Measurements from ENCODE around the gene KLRG1. TPM values are rescaled to one million over a fixed set of nuclear protein-coding genes. Genes with fewer than 3 reads are reported as not detected.

KLRG1 gene
- total and polyA plus RNA-seq, 2 experiments from 2014 or later: 8.5 to 13.1 TPM

DNA sequence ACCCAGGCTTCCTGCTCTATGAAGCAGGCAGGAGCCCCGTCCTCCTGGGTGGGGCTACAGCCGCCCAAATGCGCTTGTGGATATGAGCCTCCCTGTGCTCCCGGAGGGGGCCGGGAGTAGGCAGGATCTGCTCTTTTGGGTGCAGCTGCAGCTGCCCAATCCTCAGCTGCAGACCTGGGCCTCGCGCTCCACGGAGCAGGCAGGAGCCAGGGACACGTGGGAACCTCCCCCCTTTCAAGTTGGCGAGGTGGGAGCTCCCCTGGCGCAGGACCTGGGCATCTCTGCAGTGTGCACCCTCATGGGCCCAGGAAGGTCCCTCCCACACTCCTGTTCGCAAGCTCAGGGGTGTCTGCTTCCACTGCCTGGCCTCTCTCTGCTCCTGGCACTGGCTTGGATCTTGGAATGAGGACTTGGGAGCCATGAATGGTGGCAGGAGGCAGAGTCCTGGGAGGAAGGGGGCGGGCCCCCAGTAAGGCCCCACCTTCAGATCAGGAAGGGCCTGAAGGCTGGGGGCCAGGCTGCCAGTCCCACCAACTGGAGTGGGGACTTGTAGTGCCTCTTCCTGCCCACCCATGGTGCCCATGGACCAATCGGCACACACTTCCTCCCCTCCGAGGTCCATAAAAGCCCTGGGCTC lies 61.3 kb downstream of the KLRG1 start:
- Histone ChIP-seq H3K4me3 (no peak overlapping the region), H3K27me3 (no peaks in the 10 kb centered on the region), H3K4me1 (ENCODE audit: low read depth) (no peaks in the 10 kb centered on the region), H3K36me3 (no peaks in the 10 kb centered on the region), H3K27ac (no peak overlapping the region), H3K9me3 (ENCODE audit: low read depth) (no peaks in the 10 kb centered on the region)
- no peak for DNase-seq (ENCODE audit: low read depth in 1 of 2, low spot score in 1 of 2)
- TF ChIP-seq, protein P1, sequence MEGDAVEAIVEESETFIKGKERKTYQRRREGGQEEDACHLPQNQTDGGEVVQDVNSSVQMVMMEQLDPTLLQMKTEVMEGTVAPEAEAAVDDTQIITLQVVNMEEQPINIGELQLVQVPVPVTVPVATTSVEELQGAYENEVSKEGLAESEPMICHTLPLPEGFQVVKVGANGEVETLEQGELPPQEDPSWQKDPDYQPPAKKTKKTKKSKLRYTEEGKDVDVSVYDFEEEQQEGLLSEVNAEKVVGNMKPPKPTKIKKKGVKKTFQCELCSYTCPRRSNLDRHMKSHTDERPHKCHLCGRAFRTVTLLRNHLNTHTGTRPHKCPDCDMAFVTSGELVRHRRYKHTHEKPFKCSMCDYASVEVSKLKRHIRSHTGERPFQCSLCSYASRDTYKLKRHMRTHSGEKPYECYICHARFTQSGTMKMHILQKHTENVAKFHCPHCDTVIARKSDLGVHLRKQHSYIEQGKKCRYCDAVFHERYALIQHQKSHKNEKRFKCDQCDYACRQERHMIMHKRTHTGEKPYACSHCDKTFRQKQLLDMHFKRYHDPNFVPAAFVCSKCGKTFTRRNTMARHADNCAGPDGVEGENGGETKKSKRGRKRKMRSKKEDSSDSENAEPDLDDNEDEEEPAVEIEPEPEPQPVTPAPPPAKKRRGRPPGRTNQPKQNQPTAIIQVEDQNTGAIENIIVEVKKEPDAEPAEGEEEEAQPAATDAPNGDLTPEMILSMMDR (IDR thresholded peaks at IDR 0.05; ENCODE audit: low read depth, low read length): no peak

DNA sequence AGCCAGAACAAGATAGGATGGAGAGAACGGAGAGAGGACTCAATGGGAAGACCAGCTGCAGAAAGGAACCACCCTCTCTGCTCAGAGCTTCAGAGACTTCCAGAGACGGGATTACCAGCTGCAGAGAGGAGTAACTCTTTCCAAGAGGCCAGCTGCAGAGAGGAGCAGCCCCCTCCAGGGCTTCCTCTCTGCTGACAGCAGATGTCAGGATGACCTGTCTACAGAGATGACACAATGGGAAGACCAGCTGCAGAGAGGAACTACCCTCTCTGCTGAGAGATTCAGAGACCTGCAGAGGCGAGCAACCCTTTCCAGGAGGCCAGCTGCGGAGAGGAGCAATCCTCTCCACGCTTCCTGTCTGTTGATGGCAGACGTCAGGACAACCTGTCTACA lies 61.8 kb downstream of the KLRG1 start:
- no peak overlapping the region for H3K4me3 ChIP-seq
- TF ChIP-seq, protein P1 (IDR thresholded peaks at IDR 0.05; ENCODE audit: low read depth, low read length): no peak
- H3K27me3 ChIP-seq: no peaks in the 10 kb centered on the region
- H3K4me1 ChIP-seq (ENCODE audit: low read depth): no peaks in the 10 kb centered on the region
- no peak for DNase-seq (ENCODE audit: low read depth in 1 of 2, low spot score in 1 of 2)
- H3K9me3 ChIP-seq (ENCODE audit: low read depth): no peaks in the 10 kb centered on the region
- H3K36me3 ChIP-seq: no peaks in the 10 kb centered on the region
- no peak overlapping the region for H3K27ac ChIP-seq

DNA sequence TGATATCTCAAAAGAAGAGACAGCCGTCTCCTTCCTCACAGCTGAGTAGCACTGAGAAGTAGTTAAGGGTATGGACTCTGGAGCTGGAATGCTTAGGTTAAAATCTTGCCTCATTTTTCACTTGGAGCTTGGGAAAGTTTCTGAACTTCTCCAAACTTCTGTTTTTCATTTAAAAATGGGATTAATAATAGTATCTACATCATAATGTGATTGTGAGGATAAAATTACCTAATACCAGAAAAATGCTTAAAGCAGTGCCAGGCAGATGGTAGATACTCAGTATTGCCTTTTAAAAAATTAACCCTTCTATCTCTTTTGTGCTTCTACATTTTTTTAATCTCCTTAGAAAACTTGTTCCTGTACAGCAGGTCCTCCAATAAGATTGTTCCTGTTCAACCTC lies 63.3 kb downstream of the KLRG1 start:
- TF ChIP-seq, protein P1 (IDR thresholded peaks at IDR 0.05; ENCODE audit: low read depth, low read length): no peak
- Histone ChIP-seq H3K9me3 (ENCODE audit: low read depth) (no peaks in the 10 kb centered on the region), H3K27me3 (no peaks in the 10 kb centered on the region), H3K36me3 (no peaks in the 10 kb centered on the region), H3K4me3 (no peak overlapping the region), H3K27ac (no peak overlapping the region), H3K4me1 (ENCODE audit: low read depth) (no peaks in the 10 kb centered on the region)
- DNase-seq (ENCODE audit: low read depth in 1 of 2, low spot score in 1 of 2): no peak

Other genes starting within 250 kb of the KLRG1 start
- gene A2ML1, start 166.9 kb upstream of the KLRG1 start, total RNA-seq: 0.04 TPM in 1 of 2 replicates, not detected in the other
- gene A2ML1, start 166.9 kb upstream of the KLRG1 start, polyA plus RNA-seq: not detected in 2 replicates
- 44.3 and 51.7 TPM in 2 replicates for gene PHC1, start 75.0 kb upstream of the KLRG1 start, total RNA-seq
- 37.5 and 47.0 TPM in 2 replicates for gene PHC1, start 75.0 kb upstream of the KLRG1 start, polyA plus RNA-seq
- gene M6PR, start 39.9 kb upstream of the KLRG1 start, total RNA-seq: 69.4 and 108 TPM in 2 replicates
- 91.2 and 120 TPM in 2 replicates for gene M6PR, start 39.9 kb upstream of the KLRG1 start, polyA plus RNA-seq
- gene A2M, start 126.4 kb downstream of the KLRG1 start, total RNA-seq: 63.5 and 91.9 TPM in 2 replicates
- 57.8 and 104 TPM in 2 replicates for gene A2M, start 126.4 kb downstream of the KLRG1 start, polyA plus RNA-seq
- gene PZP, start 218.8 kb downstream of the KLRG1 start, total RNA-seq: not detected in 2 replicates
- 0.33 and 0.62 TPM in 2 replicates for gene PZP, start 218.8 kb downstream of the KLRG1 start, polyA plus RNA-seq